MCF 10A (cell line): Measurements from ENCODE around the gene OVOL3. TPM values are rescaled to one million over a fixed set of nuclear protein-coding genes. Genes with fewer than 3 reads are reported as not detected.

Source experiments
- BruUV-seq: library from RNA; stranded (reverse); fragments of 400-500 nt; replicated peaks from 2 replicates; lab custom pipeline; 2021; lab: Mats Ljungman, UMichigan
- CTCF ChIA-PET: fragments of 300-600 bp; sonication (Branson Sonifier 250); formaldehyde crosslinking; extraction: SDS; loops from one replicate; lab custom pipeline; 2021; ENCODE audit warnings: antibody characterized with exemption, inconsistent platforms; lab: Yijun Ruan, JAX
- POLR2A ChIA-PET: fragments of 300-600, 350-650 bp; sonication (Branson Sonifier 250); formaldehyde crosslinking; extraction: SDS; loops from one replicate; lab custom pipeline; 2020; ENCODE audit warnings: antibody characterized with exemption, inconsistent platforms; lab: Yijun Ruan, JAX
- DNase-seq: peaks from one replicate; pipeline ENCODE4 v3.0.0-alpha.2; 2018; ENCODE audit not compliant: unreplicated experiment
- H3K27ac Mint-ChIP-seq: one replicate; pipeline ENCODE4 v1.8.0; 2022; ENCODE audit warnings: mild to moderate bottlenecking, low read depth, mixed read lengths; ENCODE audit not compliant: unreplicated experiment
- H3K27me3 Mint-ChIP-seq: one replicate; pipeline ENCODE4 v1.8.0; 2022; ENCODE audit warnings: mixed read lengths; ENCODE audit not compliant: insufficient read depth, unreplicated experiment
- H3K36me3 Mint-ChIP-seq: one replicate; pipeline ENCODE4 v1.8.0; 2022; ENCODE audit warnings: mild to moderate bottlenecking, moderate library complexity, mixed read lengths; ENCODE audit not compliant: insufficient read depth, unreplicated experiment
- H3K4me1 Mint-ChIP-seq: one replicate; pipeline ENCODE4 v1.8.0; 2022; ENCODE audit warnings: mixed read lengths; ENCODE audit not compliant: insufficient read depth, unreplicated experiment
- H3K4me3 Mint-ChIP-seq: one replicate; pipeline ENCODE4 v1.8.0; 2022; ENCODE audit warnings: mild to moderate bottlenecking, moderate library complexity, mixed read lengths; ENCODE audit not compliant: unreplicated experiment
- H3K9me3 Mint-ChIP-seq: one replicate; pipeline ENCODE4 v1.8.0; 2022; ENCODE audit warnings: mixed read lengths; ENCODE audit not compliant: unreplicated experiment
- CTCF ChIP-seq: fragments of 200-600 bp; IDR thresholded peaks from one replicate; pipeline ENCODE4 v1.8.0; 2022; ENCODE audit warnings: antibody characterized with exemption, mild to moderate bottlenecking; ENCODE audit not compliant: unreplicated experiment
- intact Hi-C: fragments of 100-400 bp; cut with micrococcal nuclease; formaldehyde crosslinking; loops from 2 replicates; pipeline ENCODE4 v1.14.1; 2022
- total RNA-seq: library from RNA; stranded (reverse); gene quantifications from 2 replicates; pipeline ENCODE4 v1.2.3, GENCODE V29; 2022

The OVOL3 gene
- total RNA-seq, 1 experiment from 2014 or later, result not detected

- H3K36me3 Mint-ChIP-seq, result peaks cover 40% of the 10 kb centered on the region
- DNase-seq, result no peak
- BruUV-seq, result no TSS peak
- H3K4me1 Mint-ChIP-seq, result peaks cover 9% of the 10 kb centered on the region
- no peaks in the 10 kb centered on the region for H3K9me3 Mint-ChIP-seq
- no peak overlapping the region for H3K4me3 Mint-ChIP-seq
- no peak overlapping the region for H3K27ac Mint-ChIP-seq
- intact Hi-C loops, result loop anchor here (10.0 kb wide), 1 partner anchor 226 kb away; no protein-coding TSS in a partner anchor
- POLR2A ChIA-PET, result no interaction called here
- TF ChIP-seq CTCF, result no peak
- H3K27me3 Mint-ChIP-seq, result no peaks in the 10 kb centered on the region
- CTCF ChIA-PET, result interaction anchor here (0.7 to 0.9 kb wide), 3 partner anchors 20 to 824 kb away, joined by 4 to 5 read pairs (median 4); no protein-coding TSS in a partner anchor
Measured at GRCh38 chr19:36111200-36111539, 227 bp downstream of the OVOL3 start.

- Mint-ChIP-seq H3K4me1 (peaks cover 12% of the 10 kb centered on the region), H3K36me3 (peaks cover 55% of the 10 kb centered on the region), H3K27me3 (no peaks in the 10 kb centered on the region), H3K9me3 (no peaks in the 10 kb centered on the region), H3K27ac (no peak overlapping the region), H3K4me3 (peak overlapping the region; percentile 91)
- ChIA-PET POLR2A (no interaction called here), CTCF (interaction anchor here (0.7 to 1.9 kb wide), 3 partner anchors 38 to 53 kb away, joined by 3 to 8 read pairs (median 8); no protein-coding TSS in a partner anchor)
- TF ChIP-seq CTCF, result no peak
- intact Hi-C loops, result loop anchor here (10.0 kb wide), 1 partner anchor 228 kb away; no protein-coding TSS in a partner anchor
- BruUV-seq, result no TSS peak
- DNase-seq, result no peak
Measured at GRCh38 chr19:36112678-36113077, 1.7 kb downstream of the OVOL3 start.

GRCh38 chr19:36113425-36113824, 2.5 kb downstream of the OVOL3 start:
- CTCF ChIA-PET, result interaction anchor here (0.7 to 1.9 kb wide), 4 partner anchors 39 to 232 kb away, joined by 3 to 8 read pairs (median 6); no protein-coding TSS in a partner anchor
- Mint-ChIP-seq H3K4me1 (peaks cover 17% of the 10 kb centered on the region), H3K27me3 (no peaks in the 10 kb centered on the region), H3K36me3 (peaks cover 63% of the 10 kb centered on the region), H3K4me3 (peak overlapping the region; percentile 91), H3K27ac (peak overlapping the region; percentile 94), H3K9me3 (no peaks in the 10 kb centered on the region)
- TF ChIP-seq CTCF, result no peak
- POLR2A ChIA-PET, result interaction anchor here (0.6 to 3.7 kb wide), 7 partner anchors 23 to 945 kb away, joined by 3 to 24 read pairs (median 17); partner anchors contain the start of genes THAP8, ZNF146 and ZNF565
- BruUV-seq, result no TSS peak
- intact Hi-C loops, result loop anchor here (10.0 kb wide), 1 partner anchor 229 kb away; no protein-coding TSS in a partner anchor
- no peak for DNase-seq

- Mint-ChIP-seq H3K9me3 (no peaks in the 10 kb centered on the region), H3K36me3 (peaks cover 69% of the 10 kb centered on the region), H3K27me3 (no peaks in the 10 kb centered on the region), H3K4me1 (peaks cover 17% of the 10 kb centered on the region), H3K4me3 (peak overlapping the region; percentile 91), H3K27ac (peak overlapping the region; percentile 94)
- BruUV-seq, result TSS peak; percentile 65
- POLR2A ChIA-PET, result interaction anchor here (0.6 to 3.7 kb wide), 19 partner anchors 8 to 946 kb away, joined by 3 to 32 read pairs (median 5); partner anchors contain the start of genes ALKBH6, CAPNS1, NFKBID and SDHAF1
- TF ChIP-seq CTCF, result no peak
- CTCF ChIA-PET, result interaction anchor here (0.9 to 1.9 kb wide), 4 partner anchors 53 to 233 kb away, joined by 3 to 8 read pairs (median 6); no protein-coding TSS in a partner anchor
- intact Hi-C loops, result loop anchor here (1.0 to 10.0 kb wide), 3 partner anchors 23 to 229 kb away; no protein-coding TSS in a partner anchor
- peak; percentile 40 for DNase-seq
Measured at GRCh38 chr19:36113894-36114720, 3.2 kb downstream of the OVOL3 start.
